ENCODE results near the gene OVOL3.

The OVOL3 gene

DNA sequence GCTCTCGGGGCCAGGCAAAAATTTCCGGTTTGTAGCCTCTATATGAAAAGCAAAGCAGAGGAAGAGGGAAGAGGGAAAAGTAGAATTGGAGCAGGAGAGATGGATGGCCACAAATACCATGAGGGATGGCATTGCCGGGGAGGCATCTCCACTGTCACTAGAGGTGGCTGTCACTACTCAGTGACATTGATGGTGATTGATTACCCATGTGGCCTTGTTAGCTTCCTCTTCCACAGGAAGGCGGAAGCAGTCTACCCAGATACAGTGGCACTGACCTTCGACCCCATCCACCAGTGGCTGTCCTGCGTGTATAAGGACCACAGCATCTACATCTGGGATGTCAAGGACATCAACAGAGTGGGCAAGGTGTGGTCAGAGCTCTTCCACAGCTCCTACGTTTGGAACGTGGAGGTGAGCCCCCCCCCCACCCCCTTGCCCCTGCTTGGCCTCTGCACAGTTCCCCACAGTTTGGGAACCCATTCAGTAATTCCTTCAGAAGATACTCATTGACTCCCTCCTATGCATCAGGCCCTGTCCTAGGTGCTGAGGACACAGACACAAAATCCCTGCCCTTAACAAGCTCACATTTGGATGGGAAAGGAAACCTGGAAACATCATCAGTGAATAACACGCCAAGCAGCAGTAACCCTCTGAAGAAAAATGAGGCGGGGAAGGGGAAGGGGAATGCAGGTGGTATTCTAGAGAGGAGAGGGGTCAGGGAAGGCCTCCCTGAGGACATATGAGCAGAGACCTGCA is 37.6 kb upstream of the OVOL3 start:
- POLR2A ChIA-PET: interaction anchor here (0.6 kb wide), 1 partner anchor 30 kb away, joined by 3 read pairs; no protein-coding TSS in a partner anchor
- Histone ChIP-seq H3K4me1 (ENCODE audit: control extremely low read depth in 1 of 4, control insufficient read depth in 4 of 4, insufficient read depth in 4 of 4, low read length in 3 of 4) (no peaks in the 10 kb centered on the region), H3K27ac (ENCODE audit: insufficient read depth in 1 of 2, low read depth in 1 of 2, low read length in 2 of 2, poor library complexity in 1 of 2, severe bottlenecking in 2 of 2) (no peak overlapping the region), H3K36me3 (ENCODE audit: control insufficient read depth in 4 of 4, insufficient read depth in 4 of 4, low read length in 3 of 4) (peaks cover 5 to 65% (median 19%) of the 10 kb centered on the region in 4 experiments), H3K9me3 (ENCODE audit: control extremely low read depth in 1 of 5, control insufficient read depth in 4 of 5, insufficient read depth in 2 of 5, low read depth in 1 of 5, low read length in 4 of 5) (no peaks in the 10 kb centered on the region), H3K4me3 (ENCODE audit: control insufficient read depth in 1 of 7, extremely low read depth in 1 of 7, insufficient read depth in 4 of 7, low read depth in 2 of 7, low read length in 6 of 7) (no peak overlapping the region), H3K27me3 (replicated peaks in 2 of 5; ENCODE audit: control insufficient read depth in 4 of 5, insufficient read depth in 5 of 5, low read length in 4 of 5) (no peaks in the 10 kb centered on the region)
- CTCF ChIA-PET: interaction anchor here (1.6 kb wide), 1 partner anchor 12 kb away, joined by 5 read pairs; no protein-coding TSS in a partner anchor
- no peak for DNase-seq
- WGBS (ENCODE audit: insufficient coverage): 92% methylated on average over 10 of the region's 10 CpGs

- WGBS (ENCODE audit: insufficient coverage): no CpG with 5 or more reads among the region's 3 CpGs
- POLR2A ChIA-PET: interaction anchor here (0.7 kb wide), 1 partner anchor 65 kb away, joined by 3 read pairs; the partner anchor contains the start of gene ALKBH6
- Histone ChIP-seq H3K27ac (ENCODE audit: insufficient read depth in 1 of 2, low read depth in 1 of 2, low read length in 2 of 2, poor library complexity in 1 of 2, severe bottlenecking in 2 of 2) (no peak overlapping the region), H3K9me3 (ENCODE audit: control extremely low read depth in 1 of 5, control insufficient read depth in 4 of 5, insufficient read depth in 2 of 5, low read depth in 1 of 5, low read length in 4 of 5) (no peaks in the 10 kb centered on the region), H3K36me3 (ENCODE audit: control insufficient read depth in 4 of 4, insufficient read depth in 4 of 4, low read length in 3 of 4) (peaks cover 5 to 74% (median 24%) of the 10 kb centered on the region in 4 experiments), H3K4me3 (ENCODE audit: control insufficient read depth in 1 of 7, extremely low read depth in 1 of 7, insufficient read depth in 4 of 7, low read depth in 2 of 7, low read length in 6 of 7) (no peak overlapping the region), H3K27me3 (replicated peaks in 2 of 5; ENCODE audit: control insufficient read depth in 4 of 5, insufficient read depth in 5 of 5, low read length in 4 of 5) (no peaks in the 10 kb centered on the region), H3K4me1 (ENCODE audit: control extremely low read depth in 1 of 4, control insufficient read depth in 4 of 4, insufficient read depth in 4 of 4, low read length in 3 of 4) (no peaks in the 10 kb centered on the region)
- CTCF ChIA-PET: no interaction called here
- DNase-seq: no peak
Observed at GRCh38 chr19:36079389-36079945, 31.5 kb upstream of the OVOL3 start.

DNA sequence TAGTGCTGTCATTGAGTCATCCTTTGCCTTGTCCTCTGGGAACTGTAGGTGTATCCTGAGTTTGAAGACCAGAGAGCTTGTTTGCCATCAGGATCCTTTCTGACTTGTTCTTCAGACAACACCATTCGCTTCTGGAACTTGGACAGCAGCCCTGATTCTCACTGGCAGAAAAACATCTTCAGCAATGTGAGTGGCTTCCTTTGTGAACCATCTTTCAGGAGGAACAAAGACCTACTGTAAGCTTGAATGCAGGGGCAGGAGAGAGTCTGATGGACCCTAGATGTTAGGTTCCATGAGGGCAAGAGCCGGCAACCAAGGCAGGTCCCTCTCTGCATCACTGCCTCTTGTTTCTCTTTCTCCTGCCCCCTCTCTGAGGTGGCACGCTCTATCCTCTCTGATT is 29.6 kb upstream of the OVOL3 start:
- 100% methylated on average over 3 of the region's 3 CpGs for WGBS (ENCODE audit: insufficient coverage)
- POLR2A ChIA-PET: no interaction called here
- no peaks in the 10 kb centered on the region for H3K9me3 ChIP-seq (ENCODE audit: control extremely low read depth in 1 of 5, control insufficient read depth in 4 of 5, insufficient read depth in 2 of 5, low read depth in 1 of 5, low read length in 4 of 5)
- no peak overlapping the region for H3K27ac ChIP-seq (ENCODE audit: insufficient read depth in 1 of 2, low read depth in 1 of 2, low read length in 2 of 2, poor library complexity in 1 of 2, severe bottlenecking in 2 of 2)
- no peaks in the 10 kb centered on the region for H3K4me1 ChIP-seq (ENCODE audit: control extremely low read depth in 1 of 4, control insufficient read depth in 4 of 4, insufficient read depth in 4 of 4, low read length in 3 of 4)
- CTCF ChIA-PET: interaction anchor here (0.9 to 1.0 kb wide), 2 partner anchors 10 to 50 kb away, joined by 3 read pairs; no protein-coding TSS in a partner anchor
- no peak overlapping the region for H3K4me3 ChIP-seq (ENCODE audit: control insufficient read depth in 1 of 7, extremely low read depth in 1 of 7, insufficient read depth in 4 of 7, low read depth in 2 of 7, low read length in 6 of 7)
- peaks cover 5 to 75% (median 34%) of the 10 kb centered on the region in 4 experiments for H3K36me3 ChIP-seq (ENCODE audit: control insufficient read depth in 4 of 4, insufficient read depth in 4 of 4, low read length in 3 of 4)
- no peaks in the 10 kb centered on the region for H3K27me3 ChIP-seq (replicated peaks in 2 of 5; ENCODE audit: control insufficient read depth in 4 of 5, insufficient read depth in 5 of 5, low read length in 4 of 5)
- no peak for DNase-seq

DNA sequence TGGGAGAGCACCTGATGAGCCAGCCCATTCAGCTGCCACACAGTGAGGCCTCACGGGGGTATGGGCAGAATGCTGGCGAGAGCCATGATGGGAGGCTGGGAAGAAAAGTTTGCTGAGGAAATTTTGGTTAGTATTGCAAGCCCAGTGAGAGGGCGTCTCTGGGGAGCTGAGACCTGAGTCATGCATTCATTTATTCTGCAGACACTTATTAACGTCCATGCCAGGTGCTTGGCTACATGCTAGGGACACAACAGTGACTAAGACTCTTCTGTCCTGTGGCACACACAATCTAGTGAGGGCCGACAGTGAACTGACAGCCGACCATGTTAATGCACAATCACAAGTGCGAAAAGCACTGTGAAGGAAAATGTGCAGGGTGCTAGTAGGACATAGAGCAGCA is 29.0 kb upstream of the OVOL3 start:
- ChIA-PET CTCF (interaction anchor here (0.6 to 1.0 kb wide), 3 partner anchors 12 to 126 kb away, joined by 3 read pairs; no protein-coding TSS in a partner anchor), POLR2A (no interaction called here)
- Histone ChIP-seq H3K9me3 (ENCODE audit: control extremely low read depth in 1 of 5, control insufficient read depth in 4 of 5, insufficient read depth in 2 of 5, low read depth in 1 of 5, low read length in 4 of 5) (no peaks in the 10 kb centered on the region), H3K36me3 (ENCODE audit: control insufficient read depth in 4 of 4, insufficient read depth in 4 of 4, low read length in 3 of 4) (peaks cover 5 to 76% (median 38%) of the 10 kb centered on the region in 4 experiments), H3K27ac (ENCODE audit: insufficient read depth in 1 of 2, low read depth in 1 of 2, low read length in 2 of 2, poor library complexity in 1 of 2, severe bottlenecking in 2 of 2) (no peak overlapping the region), H3K4me1 (ENCODE audit: control extremely low read depth in 1 of 4, control insufficient read depth in 4 of 4, insufficient read depth in 4 of 4, low read length in 3 of 4) (no peaks in the 10 kb centered on the region), H3K27me3 (replicated peaks in 2 of 5; ENCODE audit: control insufficient read depth in 4 of 5, insufficient read depth in 5 of 5, low read length in 4 of 5) (no peaks in the 10 kb centered on the region), H3K4me3 (ENCODE audit: control insufficient read depth in 1 of 7, extremely low read depth in 1 of 7, insufficient read depth in 4 of 7, low read depth in 2 of 7, low read length in 6 of 7) (no peak overlapping the region)
- DNase-seq: no peak
- 97% methylated on average over 6 of the region's 7 CpGs for WGBS (ENCODE audit: insufficient coverage)

DNA sequence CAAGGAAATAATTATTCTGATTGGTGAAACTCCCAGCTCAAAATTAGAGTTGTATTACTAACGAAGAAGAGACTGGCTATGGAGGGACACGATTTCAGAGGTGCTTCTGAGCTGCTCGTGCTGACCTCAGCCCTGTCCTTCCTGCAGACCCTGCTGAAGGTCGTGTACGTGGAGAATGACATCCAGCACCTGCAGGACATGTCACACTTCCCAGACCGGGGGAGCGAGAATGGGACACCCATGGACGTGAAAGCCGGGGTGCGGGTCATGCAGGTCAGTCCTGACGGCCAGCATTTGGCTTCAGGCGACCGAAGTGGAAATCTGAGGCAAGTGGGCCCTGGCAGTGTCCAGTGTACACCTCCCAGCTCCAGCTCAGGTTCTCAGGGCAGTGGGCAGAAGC is 28.0 kb upstream of the OVOL3 start:
- Histone ChIP-seq H3K4me1 (ENCODE audit: control extremely low read depth in 1 of 4, control insufficient read depth in 4 of 4, insufficient read depth in 4 of 4, low read length in 3 of 4) (no peaks in the 10 kb centered on the region), H3K27me3 (replicated peaks in 2 of 5; ENCODE audit: control insufficient read depth in 4 of 5, insufficient read depth in 5 of 5, low read length in 4 of 5) (no peaks in the 10 kb centered on the region), H3K9me3 (ENCODE audit: control extremely low read depth in 1 of 5, control insufficient read depth in 4 of 5, insufficient read depth in 2 of 5, low read depth in 1 of 5, low read length in 4 of 5) (no peaks in the 10 kb centered on the region), H3K4me3 (ENCODE audit: control insufficient read depth in 1 of 7, extremely low read depth in 1 of 7, insufficient read depth in 4 of 7, low read depth in 2 of 7, low read length in 6 of 7) (no peak overlapping the region), H3K36me3 (ENCODE audit: control insufficient read depth in 4 of 4, insufficient read depth in 4 of 4, low read length in 3 of 4) (peaks cover 5 to 73% (median 39%) of the 10 kb centered on the region in 4 experiments), H3K27ac (ENCODE audit: insufficient read depth in 1 of 2, low read depth in 1 of 2, low read length in 2 of 2, poor library complexity in 1 of 2, severe bottlenecking in 2 of 2) (no peak overlapping the region)
- 98% methylated on average over 11 of the region's 13 CpGs for WGBS (ENCODE audit: insufficient coverage)
- DNase-seq: no peak
- ChIA-PET POLR2A (no interaction called here), CTCF (interaction anchor here (0.6 to 0.8 kb wide), 2 partner anchors 21 to 62 kb away, joined by 3 read pairs; no protein-coding TSS in a partner anchor)

DNA sequence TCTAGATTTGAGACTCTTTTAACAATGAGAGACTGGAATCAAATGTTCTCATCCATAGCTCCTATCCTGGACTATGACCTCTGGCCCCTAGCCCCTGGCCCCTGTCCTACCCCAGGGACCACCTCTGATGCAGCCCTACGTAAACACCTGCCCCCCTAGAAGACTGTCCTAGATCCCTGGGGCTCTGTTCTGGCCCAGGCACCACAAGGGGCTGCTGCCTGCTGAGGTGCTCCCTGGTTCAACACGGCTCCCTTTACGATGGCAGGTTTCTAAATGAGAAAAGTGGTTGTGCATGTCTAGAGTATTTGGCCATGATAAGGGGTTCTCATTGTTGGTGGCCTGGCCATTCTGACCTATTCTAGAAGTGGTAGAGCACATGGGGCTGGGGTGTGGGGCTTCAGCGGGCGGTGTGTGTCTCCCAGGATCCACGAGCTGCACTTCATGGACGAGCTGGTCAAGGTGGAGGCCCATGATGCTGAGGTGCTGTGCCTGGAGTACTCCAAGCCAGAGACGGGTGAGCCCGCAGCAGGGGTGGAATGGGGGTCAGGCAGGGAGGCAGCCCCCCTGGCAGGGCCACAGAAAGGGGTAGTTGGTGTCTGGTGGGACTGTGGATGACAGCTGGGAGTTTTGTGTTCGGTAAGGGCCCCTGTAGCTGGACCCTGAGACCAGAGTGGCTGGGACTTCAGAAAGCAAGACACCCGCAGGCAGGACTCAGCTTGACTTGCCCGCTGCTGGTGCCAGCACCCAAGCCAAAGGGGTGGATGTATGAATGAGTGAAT is 26.5 kb upstream of the OVOL3 start:
- Histone ChIP-seq H3K36me3 (ENCODE audit: control insufficient read depth in 4 of 4, insufficient read depth in 4 of 4, low read length in 3 of 4) (peaks cover 5 to 82% (median 45%) of the 10 kb centered on the region in 4 experiments), H3K27ac (ENCODE audit: insufficient read depth in 1 of 2, low read depth in 1 of 2, low read length in 2 of 2, poor library complexity in 1 of 2, severe bottlenecking in 2 of 2) (no peak overlapping the region), H3K4me1 (ENCODE audit: control extremely low read depth in 1 of 4, control insufficient read depth in 4 of 4, insufficient read depth in 4 of 4, low read length in 3 of 4) (no peaks in the 10 kb centered on the region), H3K9me3 (ENCODE audit: control extremely low read depth in 1 of 5, control insufficient read depth in 4 of 5, insufficient read depth in 2 of 5, low read depth in 1 of 5, low read length in 4 of 5) (no peaks in the 10 kb centered on the region), H3K27me3 (replicated peaks in 2 of 5; ENCODE audit: control insufficient read depth in 4 of 5, insufficient read depth in 5 of 5, low read length in 4 of 5) (no peaks in the 10 kb centered on the region), H3K4me3 (ENCODE audit: control insufficient read depth in 1 of 7, extremely low read depth in 1 of 7, insufficient read depth in 4 of 7, low read depth in 2 of 7, low read length in 6 of 7) (no peak overlapping the region)
- POLR2A ChIA-PET: interaction anchor here (0.6 kb wide), 1 partner anchor 9 kb away, joined by 3 read pairs; no protein-coding TSS in a partner anchor
- DNase-seq: no peak
- CTCF ChIA-PET: no interaction called here
- WGBS (ENCODE audit: insufficient coverage): 97% methylated on average over 7 of the region's 12 CpGs

Data from common myeloid progenitor, CD34-positive (primary cell).